GM12892 (cell line): Measurements from ENCODE around the gene ZNHIT1.

ENCODE experiments used
- POLR2A ChIP-seq: IDR thresholded peaks from 2 replicates; pipeline ENCODE4 v1.6.1; 2011; ENCODE audit warnings: low read depth, low read length, control low read depth
- TAF1 ChIP-seq: IDR thresholded peaks from 2 replicates; pipeline ENCODE4 v1.6.1; 2011; ENCODE audit warnings: low read depth, mild to moderate bottlenecking, control low read depth, low read length, borderline replicate concordance

DNA sequence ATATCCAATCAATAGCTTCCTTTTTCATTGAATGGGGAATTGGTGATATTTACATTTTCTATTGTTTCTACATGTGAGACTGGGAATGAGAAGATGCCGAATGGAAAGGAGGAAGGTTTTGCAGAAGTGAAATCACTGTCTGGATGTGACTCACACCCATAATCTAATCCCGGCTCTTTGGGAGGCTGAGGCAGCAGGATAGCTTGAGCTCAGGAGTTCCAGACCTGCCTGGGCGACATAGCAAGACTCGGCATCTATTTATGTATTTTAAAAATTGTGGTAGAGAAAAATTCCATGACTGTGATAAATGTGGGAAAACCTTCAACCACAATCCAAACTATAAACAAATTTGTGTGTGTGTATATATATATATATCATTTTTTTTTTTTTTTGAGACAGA, 37.8 kb downstream of the ZNHIT1 start:
- TF ChIP-seq POLR2A (no peak), TAF1 (no peak)
